ENCODE measurements around the gene NUCKS1.

The NUCKS1 gene

GRCh38 chr1:205791568-205792180 lies 41.7 kb upstream of the NUCKS1 start:
- H4K20me1 ChIP-seq (ENCODE audit: insufficient read depth, low read length, poor library complexity, severe bottlenecking): no peaks in the 10 kb centered on the region
- H3K36me3 ChIP-seq (ENCODE audit: insufficient read depth, low read length): peaks cover 55% of the 10 kb centered on the region; the same call in 1 of the 2 replicates
- H3K9me2 ChIP-seq (replicated peaks; ENCODE audit: low read depth, low read length): no peaks in the 10 kb centered on the region
- H3K4me3 ChIP-seq (ENCODE audit: low read length, poor library complexity, severe bottlenecking): no peak overlapping the region
- no peak overlapping the region for H2AFZ ChIP-seq (ENCODE audit: low read length)
- no peak overlapping the region for H3K4me2 ChIP-seq (ENCODE audit: low read depth, low read length, poor library complexity, severe bottlenecking)
- TF ChIP-seq CTCF (conservative IDR thresholded peaks at IDR 0.05; ENCODE audit: low read length) (peak; percentile 87), EZH2phosphoT487 (IDR thresholded peaks at IDR 0.05; ENCODE audit: borderline replicate concordance) (no peak)
- no peaks in the 10 kb centered on the region for H3K9me3 ChIP-seq (ENCODE audit: insufficient read depth, low read depth, low read length)
- no peaks in the 10 kb centered on the region for H3K4me1 ChIP-seq (ENCODE audit: insufficient read depth, low read length, poor library complexity, severe bottlenecking)
- no peaks in the 10 kb centered on the region for H3F3A ChIP-seq (ENCODE audit: low read depth)
- H3K79me2 ChIP-seq (ENCODE audit: insufficient read depth, low read length): no peaks in the 10 kb centered on the region
- H3K27me3 ChIP-seq (ENCODE audit: insufficient read depth, low read length, poor library complexity, severe bottlenecking): no peaks in the 10 kb centered on the region
- H3K9ac ChIP-seq (ENCODE audit: low read depth, low read length, poor library complexity, severe bottlenecking): no peak overlapping the region

- Histone ChIP-seq H3K4me1 (ENCODE audit: insufficient read depth, low read length, poor library complexity, severe bottlenecking) (peaks cover 8% of the 10 kb centered on the region), H4K20me1 (ENCODE audit: insufficient read depth, low read length, poor library complexity, severe bottlenecking) (no peaks in the 10 kb centered on the region), H3K36me3 (ENCODE audit: insufficient read depth, low read length) (peaks cover 15% of the 10 kb centered on the region; the same call in 1 of the 2 replicates), H3K79me2 (ENCODE audit: insufficient read depth, low read length) (no peaks in the 10 kb centered on the region), H3K4me3 (ENCODE audit: low read length, poor library complexity, severe bottlenecking) (no peak overlapping the region), H3K9me2 (replicated peaks; ENCODE audit: low read depth, low read length) (no peaks in the 10 kb centered on the region), H3K9me3 (ENCODE audit: insufficient read depth, low read depth, low read length) (no peaks in the 10 kb centered on the region), H2AFZ (ENCODE audit: low read length) (no peak overlapping the region), H3K4me2 (ENCODE audit: low read depth, low read length, poor library complexity, severe bottlenecking) (no peak overlapping the region), H3K9ac (ENCODE audit: low read depth, low read length, poor library complexity, severe bottlenecking) (no peak overlapping the region), H3K27me3 (ENCODE audit: insufficient read depth, low read length, poor library complexity, severe bottlenecking) (no peaks in the 10 kb centered on the region), H3F3A (ENCODE audit: low read depth) (no peaks in the 10 kb centered on the region)
- TF ChIP-seq CTCF (conservative IDR thresholded peaks at IDR 0.05; ENCODE audit: low read length): no peak
- no peak for TF ChIP-seq EZH2phosphoT487 (IDR thresholded peaks at IDR 0.05; ENCODE audit: borderline replicate concordance)
These were observed 37.4 kb upstream of the NUCKS1 start for GRCh38 chr1:205787287-205787916.

- peaks cover 8% of the 10 kb centered on the region; the same call in 1 of the 2 replicates for H3K36me3 ChIP-seq (ENCODE audit: insufficient read depth, low read length)
- no peak overlapping the region for H3K4me2 ChIP-seq (ENCODE audit: low read depth, low read length, poor library complexity, severe bottlenecking)
- no peak overlapping the region for H3K4me3 ChIP-seq (ENCODE audit: low read length, poor library complexity, severe bottlenecking)
- TF ChIP-seq CTCF (conservative IDR thresholded peaks at IDR 0.05; ENCODE audit: low read length): no peak
- no peak for TF ChIP-seq EZH2phosphoT487 (IDR thresholded peaks at IDR 0.05; ENCODE audit: borderline replicate concordance)
- H3K9me2 ChIP-seq (replicated peaks; ENCODE audit: low read depth, low read length): no peaks in the 10 kb centered on the region
- no peaks in the 10 kb centered on the region for H3K9me3 ChIP-seq (ENCODE audit: insufficient read depth, low read depth, low read length)
- H4K20me1 ChIP-seq (ENCODE audit: insufficient read depth, low read length, poor library complexity, severe bottlenecking): no peaks in the 10 kb centered on the region
- no peaks in the 10 kb centered on the region for H3K79me2 ChIP-seq (ENCODE audit: insufficient read depth, low read length)
- no peaks in the 10 kb centered on the region for H3K27me3 ChIP-seq (ENCODE audit: insufficient read depth, low read length, poor library complexity, severe bottlenecking)
- H3K9ac ChIP-seq (ENCODE audit: low read depth, low read length, poor library complexity, severe bottlenecking): no peak overlapping the region
- no peaks in the 10 kb centered on the region for H3F3A ChIP-seq (ENCODE audit: low read depth)
- no peak overlapping the region for H2AFZ ChIP-seq (ENCODE audit: low read length)
- H3K4me1 ChIP-seq (ENCODE audit: insufficient read depth, low read length, poor library complexity, severe bottlenecking): peaks cover 8% of the 10 kb centered on the region
These were observed 36.6 kb upstream of the NUCKS1 start for GRCh38 chr1:205786601-205787000.
